Measurements from ENCODE around the gene PRDM15. TPM values are rescaled to one million over a fixed set of nuclear protein-coding genes. Genes with fewer than 3 reads are reported as not detected.

PRDM15 gene
- total RNA-seq, 5 donors from 2014 or later (not counting 1 experiment from before 2014, with no cell fraction given) = 17.8 to 22.0 (median 20.7) TPM

DNA sequence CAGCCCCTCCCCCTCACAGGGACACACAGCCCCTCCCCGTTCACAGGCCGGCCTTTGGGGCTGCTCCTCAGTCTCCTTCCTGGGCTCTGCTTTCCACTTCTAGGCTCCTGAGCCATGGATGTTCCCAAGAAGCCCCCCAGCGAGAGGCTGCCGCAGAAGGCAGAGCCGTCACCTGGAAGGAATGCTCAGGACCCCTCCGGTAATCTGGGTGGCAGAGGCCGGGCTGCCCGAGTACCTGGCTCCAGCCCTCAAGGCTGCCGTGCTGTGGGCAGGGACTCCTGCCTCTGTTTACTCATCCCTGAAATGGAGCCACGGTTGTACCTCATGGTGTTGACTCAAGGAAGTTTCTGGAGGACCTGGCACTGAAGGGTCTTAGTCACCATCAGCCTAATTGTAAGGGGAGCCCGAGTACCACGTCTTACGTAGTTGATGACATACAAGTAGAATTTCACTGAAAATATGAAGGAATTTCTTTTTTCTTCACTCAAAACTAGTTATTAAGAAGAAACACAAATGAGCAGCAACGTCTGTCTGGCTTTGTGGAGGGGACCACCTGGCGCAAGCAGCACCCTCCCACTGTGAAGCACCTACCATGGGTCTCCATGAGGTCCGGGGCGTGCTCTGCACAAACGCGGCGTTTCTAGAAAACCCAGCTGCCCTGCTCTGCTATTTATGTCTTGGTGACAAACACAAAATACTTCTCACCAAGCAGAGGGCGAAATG lies 33.7 kb downstream of the PRDM15 start:
- Histone ChIP-seq H3K4me1 (ENCODE audit: control insufficient read depth in 1 of 2, extremely low read depth in 1 of 2, insufficient read depth in 2 of 2, low read length in 2 of 2) (no peaks in the 10 kb centered on the region), H3K27me3 (replicated peaks in 1 of 2; ENCODE audit: control insufficient read depth in 2 of 2, extremely low read depth in 1 of 2, insufficient read depth in 2 of 2, low read length in 1 of 2) (no peaks in the 10 kb centered on the region), H3K36me3 (ENCODE audit: control insufficient read depth in 2 of 2, extremely low read depth in 1 of 2, insufficient read depth in 1 of 2, low read length in 1 of 2) (peaks cover 7 to 17% of the 10 kb centered on the region in 2 donors), H3K9me3 (peaks cover 3% of the 10 kb centered on the region), H3K4me3 (ENCODE audit: control insufficient read depth in 1 of 2, extremely low read depth in 1 of 2, low read length in 1 of 2) (no peak overlapping the region), H3K27ac (ENCODE audit: low read length) (no peak overlapping the region)
- Mint-ChIP-seq H3K27me3 (no peaks in the 10 kb centered on the region), H3K27ac (no peak overlapping the region), H3K9me3 (peaks cover 8 to 9% (median 8%) of the 10 kb centered on the region in 3 donors), H3K4me3 (no peak overlapping the region), H3K4me1 (no peaks in the 10 kb centered on the region), H3K36me3 (peaks cover 39% of the 10 kb centered on the region)
- DNase-seq = no peak
- no peak for ATAC-seq (replicated peaks in 1 of 4)
- POLR2A ChIA-PET = no interaction called here
- CTCF ChIA-PET = no interaction called here
- 90% methylated on average over 15 of the region's 21 CpGs for WGBS (ENCODE audit: insufficient coverage)

GRCh38 chr21:41843584-41843983 lies 35.6 kb downstream of the PRDM15 start:
- H3K27ac ChIP-seq (ENCODE audit: low read length) = no peak overlapping the region
- POLR2A ChIA-PET = interaction anchor here in 1 of 2 donors (0.7 kb wide), 1 partner anchor 560 kb away, joined by 3 read pairs; no protein-coding TSS in a partner anchor
- Mint-ChIP-seq H3K9me3 (peaks cover 8 to 9% (median 8%) of the 10 kb centered on the region in 3 donors), H3K27me3 (no peaks in the 10 kb centered on the region), H3K4me3 (no peak overlapping the region), H3K36me3 (peaks cover 45% of the 10 kb centered on the region), H3K4me1 (no peaks in the 10 kb centered on the region), H3K27ac (no peak overlapping the region)
- no peaks in the 10 kb centered on the region for H3K27me3 ChIP-seq (replicated peaks in 1 of 2; ENCODE audit: control insufficient read depth in 2 of 2, extremely low read depth in 1 of 2, insufficient read depth in 2 of 2, low read length in 1 of 2)
- H3K9me3 ChIP-seq = peaks cover 3% of the 10 kb centered on the region
- CTCF ChIA-PET = interaction anchor here in 1 of 2 donors (0.7 kb wide), 1 partner anchor 108 kb away, joined by 3 read pairs; no protein-coding TSS in a partner anchor
- peaks cover 13 to 24% of the 10 kb centered on the region in 2 donors for H3K36me3 ChIP-seq (ENCODE audit: control insufficient read depth in 2 of 2, extremely low read depth in 1 of 2, insufficient read depth in 1 of 2, low read length in 1 of 2)
- 100% methylated on average over 1 of the region's 2 CpGs for WGBS (ENCODE audit: insufficient coverage)
- no peak for DNase-seq
- no peak for ATAC-seq (replicated peaks in 1 of 4)
- no peak overlapping the region for H3K4me3 ChIP-seq (ENCODE audit: control insufficient read depth in 1 of 2, extremely low read depth in 1 of 2, low read length in 1 of 2)
- H3K4me1 ChIP-seq (ENCODE audit: control insufficient read depth in 1 of 2, extremely low read depth in 1 of 2, insufficient read depth in 2 of 2, low read length in 2 of 2) = no peaks in the 10 kb centered on the region

- Histone ChIP-seq H3K9me3 (peaks cover 3% of the 10 kb centered on the region), H3K4me3 (ENCODE audit: control insufficient read depth in 1 of 2, extremely low read depth in 1 of 2, low read length in 1 of 2) (no peak overlapping the region), H3K27ac (ENCODE audit: low read length) (no peak overlapping the region), H3K4me1 (ENCODE audit: control insufficient read depth in 1 of 2, extremely low read depth in 1 of 2, insufficient read depth in 2 of 2, low read length in 2 of 2) (no peaks in the 10 kb centered on the region), H3K36me3 (ENCODE audit: control insufficient read depth in 2 of 2, extremely low read depth in 1 of 2, insufficient read depth in 1 of 2, low read length in 1 of 2) (peaks cover 15 to 37% of the 10 kb centered on the region in 2 donors), H3K27me3 (replicated peaks in 1 of 2; ENCODE audit: control insufficient read depth in 2 of 2, extremely low read depth in 1 of 2, insufficient read depth in 2 of 2, low read length in 1 of 2) (no peaks in the 10 kb centered on the region)
- POLR2A ChIA-PET = no interaction called here
- DNase-seq = no peak
- WGBS (ENCODE audit: insufficient coverage) = no CpG with 5 or more reads among the region's 1 CpG
- CTCF ChIA-PET = no interaction called here
- no peaks in the 10 kb centered on the region for H3K4me1 Mint-ChIP-seq
- H3K4me3 Mint-ChIP-seq = no peak overlapping the region
- H3K9me3 Mint-ChIP-seq = peaks cover 8 to 9% (median 8%) of the 10 kb centered on the region in 3 donors
- ATAC-seq (replicated peaks in 1 of 4) = no peak
- peaks cover 59% of the 10 kb centered on the region for H3K36me3 Mint-ChIP-seq
- H3K27ac Mint-ChIP-seq = no peak overlapping the region
- H3K27me3 Mint-ChIP-seq = no peaks in the 10 kb centered on the region
Observed at GRCh38 chr21:41840880-41841279, 38.3 kb downstream of the PRDM15 start.

DNA sequence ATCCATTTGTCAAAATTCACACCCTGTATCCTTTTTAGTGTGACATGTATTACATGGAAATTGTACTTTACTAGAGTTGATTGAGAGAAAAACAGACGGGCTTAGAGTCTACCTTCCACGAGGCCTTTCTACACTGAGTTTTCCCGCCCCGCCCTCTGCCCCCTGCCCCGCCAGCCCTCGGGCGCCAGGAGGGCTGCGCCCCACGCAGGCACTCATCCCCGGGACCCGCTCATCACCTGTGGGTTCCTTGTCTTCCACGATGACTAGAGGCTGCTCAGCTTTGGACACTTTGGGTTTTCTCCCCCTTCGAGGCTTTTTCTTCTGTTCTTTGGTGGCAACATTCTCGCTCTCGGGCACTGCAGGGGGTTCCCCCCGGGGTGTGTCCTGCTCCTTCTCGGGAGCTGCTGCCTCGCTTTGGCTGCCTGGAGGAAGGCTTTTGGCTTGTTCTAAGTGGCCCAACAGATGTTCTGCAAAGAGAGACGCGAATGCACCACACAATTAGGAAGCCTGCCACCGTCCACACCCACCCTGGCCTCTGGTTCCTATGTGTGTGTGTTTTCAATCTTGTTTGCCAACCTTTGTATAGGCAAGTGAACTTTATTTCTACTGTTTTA lies 39.6 kb downstream of the PRDM15 start:
- peaks cover 20 to 40% of the 10 kb centered on the region in 2 donors for H3K36me3 ChIP-seq (ENCODE audit: control insufficient read depth in 2 of 2, extremely low read depth in 1 of 2, insufficient read depth in 1 of 2, low read length in 1 of 2)
- H3K4me1 Mint-ChIP-seq = no peaks in the 10 kb centered on the region
- H3K27me3 ChIP-seq (replicated peaks in 1 of 2; ENCODE audit: control insufficient read depth in 2 of 2, extremely low read depth in 1 of 2, insufficient read depth in 2 of 2, low read length in 1 of 2) = no peaks in the 10 kb centered on the region
- H3K4me3 ChIP-seq (ENCODE audit: control insufficient read depth in 1 of 2, extremely low read depth in 1 of 2, low read length in 1 of 2) = no peak overlapping the region
- H3K27ac Mint-ChIP-seq = no peak overlapping the region
- WGBS (ENCODE audit: insufficient coverage) = 94% methylated on average over 17 of the region's 21 CpGs
- ChIA-PET CTCF (no interaction called here), POLR2A (no interaction called here)
- H3K9me3 Mint-ChIP-seq = peaks cover 8 to 9% (median 8%) of the 10 kb centered on the region in 3 donors
- H3K27ac ChIP-seq (ENCODE audit: low read length) = no peak overlapping the region
- peaks cover 3% of the 10 kb centered on the region for H3K9me3 ChIP-seq
- no peaks in the 10 kb centered on the region for H3K27me3 Mint-ChIP-seq
- no peak for ATAC-seq (replicated peaks in 1 of 4)
- H3K4me3 Mint-ChIP-seq = no peak overlapping the region
- H3K36me3 Mint-ChIP-seq = peaks cover 69% of the 10 kb centered on the region
- DNase-seq = no peak
- H3K4me1 ChIP-seq (ENCODE audit: control insufficient read depth in 1 of 2, extremely low read depth in 1 of 2, insufficient read depth in 2 of 2, low read length in 2 of 2) = no peaks in the 10 kb centered on the region

DNA sequence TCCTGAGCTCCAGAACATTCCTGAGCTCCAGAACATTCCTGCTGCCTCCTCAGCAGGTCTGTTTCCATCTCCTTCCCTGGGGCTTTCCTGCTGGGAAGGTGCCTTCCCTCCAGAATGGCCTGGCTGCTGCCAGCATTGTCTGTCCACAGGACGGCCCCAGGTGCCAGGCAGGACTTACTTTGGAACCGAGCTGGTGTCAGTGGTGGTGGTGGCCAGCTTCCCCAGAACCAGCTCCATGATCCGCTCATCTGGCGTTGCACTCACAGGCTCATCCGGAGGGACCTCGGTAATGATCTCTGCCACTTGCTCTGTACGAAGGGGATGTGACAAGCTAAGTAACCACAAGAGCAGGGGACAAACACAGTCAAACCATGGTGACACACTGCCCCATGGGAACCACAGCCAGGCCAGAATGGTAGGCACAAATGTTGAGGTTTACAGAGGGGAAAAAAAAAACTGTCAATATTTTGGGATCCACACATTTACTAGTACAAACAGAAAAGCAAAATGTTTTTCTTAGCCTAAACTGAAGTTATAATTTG lies 41.3 kb downstream of the PRDM15 start:
- no peaks in the 10 kb centered on the region for H3K27me3 ChIP-seq (replicated peaks in 1 of 2; ENCODE audit: control insufficient read depth in 2 of 2, extremely low read depth in 1 of 2, insufficient read depth in 2 of 2, low read length in 1 of 2)

DNA sequence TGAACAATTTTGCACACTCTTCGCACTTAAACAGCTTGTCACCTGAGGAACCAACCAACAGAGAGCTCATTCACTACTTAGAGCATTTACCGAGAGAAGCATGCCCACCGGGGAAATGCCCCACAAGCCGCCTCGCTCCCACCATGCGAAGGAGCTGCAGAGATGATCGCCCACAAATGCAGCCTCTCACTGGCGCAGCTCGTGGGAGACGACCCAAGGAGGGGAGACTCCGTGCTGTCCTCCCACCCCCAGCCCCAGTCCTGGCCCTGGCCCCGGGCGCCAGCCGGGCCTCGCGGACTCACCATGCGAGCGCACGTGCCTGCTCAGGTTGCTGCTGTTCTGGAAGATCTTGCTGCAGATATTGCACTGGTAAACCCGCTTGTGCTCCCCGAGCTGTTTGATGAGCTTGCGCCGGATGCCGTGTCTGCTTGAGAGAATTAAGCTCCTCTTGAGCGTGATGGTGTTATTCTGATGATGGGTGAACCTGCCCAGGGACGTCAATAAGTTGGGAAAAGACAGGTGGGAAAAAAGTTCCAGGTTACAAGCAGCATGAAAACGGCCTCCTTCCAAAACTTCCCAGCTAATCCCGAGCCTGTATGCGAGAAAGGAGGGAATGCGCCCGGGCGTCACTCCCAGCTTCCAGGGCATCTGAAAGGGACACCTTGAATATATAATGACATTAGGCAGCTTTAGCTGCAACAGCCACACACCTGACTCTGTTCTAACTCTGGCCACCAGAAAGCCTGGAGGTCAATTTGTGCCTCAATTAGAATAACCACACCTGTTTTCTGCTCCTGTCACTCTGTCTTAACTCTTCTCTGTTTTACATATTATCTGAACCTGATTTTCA lies 42.8 kb downstream of the PRDM15 start:
- Histone ChIP-seq H3K36me3 (ENCODE audit: control insufficient read depth in 2 of 2, extremely low read depth in 1 of 2, insufficient read depth in 1 of 2, low read length in 1 of 2) (peaks cover 27 to 51% of the 10 kb centered on the region in 2 donors), H3K4me3 (ENCODE audit: control insufficient read depth in 1 of 2, extremely low read depth in 1 of 2, low read length in 1 of 2) (no peak overlapping the region), H3K9me3 (peaks cover 3% of the 10 kb centered on the region), H3K27me3 (replicated peaks in 1 of 2; ENCODE audit: control insufficient read depth in 2 of 2, extremely low read depth in 1 of 2, insufficient read depth in 2 of 2, low read length in 1 of 2) (no peaks in the 10 kb centered on the region), H3K27ac (ENCODE audit: low read length) (no peak overlapping the region), H3K4me1 (ENCODE audit: control insufficient read depth in 1 of 2, extremely low read depth in 1 of 2, insufficient read depth in 2 of 2, low read length in 2 of 2) (no peaks in the 10 kb centered on the region)
- peaks cover 49% of the 10 kb centered on the region for H3K36me3 Mint-ChIP-seq
- POLR2A ChIA-PET = no interaction called here
- DNase-seq (no peak), ATAC-seq (replicated peaks in 1 of 4) (no peak)
- H3K27ac Mint-ChIP-seq = no peak overlapping the region
- no peak overlapping the region for H3K4me3 Mint-ChIP-seq
- peaks cover 7 to 8% (median 7%) of the 10 kb centered on the region in 3 donors for H3K9me3 Mint-ChIP-seq
- no peaks in the 10 kb centered on the region for H3K27me3 Mint-ChIP-seq
- 93% methylated on average over 25 of the region's 32 CpGs for whole genome bisulfite sequencing (ENCODE audit: insufficient coverage)
- H3K4me1 Mint-ChIP-seq = no peaks in the 10 kb centered on the region
- CTCF ChIA-PET = interaction anchor here in 1 of 2 donors (0.8 kb wide), 1 partner anchor 21 kb away, joined by 3 read pairs; no protein-coding TSS in a partner anchor

More for the DNA sequence above, 41.3 kb downstream of the PRDM15 start:
- Histone ChIP-seq H3K27ac (ENCODE audit: low read length) (no peak overlapping the region), H3K4me3 (ENCODE audit: control insufficient read depth in 1 of 2, extremely low read depth in 1 of 2, low read length in 1 of 2) (no peak overlapping the region), H3K36me3 (ENCODE audit: control insufficient read depth in 2 of 2, extremely low read depth in 1 of 2, insufficient read depth in 1 of 2, low read length in 1 of 2) (peaks cover 22 to 49% of the 10 kb centered on the region in 2 donors), H3K9me3 (peaks cover 3% of the 10 kb centered on the region), H3K4me1 (ENCODE audit: control insufficient read depth in 1 of 2, extremely low read depth in 1 of 2, insufficient read depth in 2 of 2, low read length in 2 of 2) (no peaks in the 10 kb centered on the region)
- DNase-seq (no peak), ATAC-seq (replicated peaks in 1 of 4) (no peak)
- Mint-ChIP-seq H3K4me3 (no peak overlapping the region), H3K36me3 (peaks cover 57% of the 10 kb centered on the region), H3K27me3 (no peaks in the 10 kb centered on the region), H3K27ac (no peak overlapping the region), H3K4me1 (no peaks in the 10 kb centered on the region), H3K9me3 (peaks cover 8 to 9% (median 8%) of the 10 kb centered on the region in 3 donors)
- POLR2A ChIA-PET = no interaction called here
- WGBS (ENCODE audit: insufficient coverage) = 93% methylated on average over 7 of the region's 7 CpGs
- CTCF ChIA-PET = interaction anchor here in 1 of 2 donors (0.6 to 0.7 kb wide), 2 partner anchors 143 to 572 kb away, joined by 3 read pairs; no protein-coding TSS in a partner anchor
